Mucosa of rectum (tissue), 2 donors: ENCODE results near the gene LPO.

Experiments
- H3K27ac ChIP-seq, 2 donors: one replicate each; pipeline ENCODE4 v1.7.0; 2013; ENCODE audit warnings: inconsistent platforms in 2 of 2, low read depth in 2 of 2, low read length in 2 of 2
- H3K27me3 ChIP-seq, 2 donors: one replicate each; pipeline ENCODE4 v1.7.0; 2013; ENCODE audit warnings: low read length in 2 of 2; ENCODE audit not compliant: control insufficient read depth in 2 of 2, insufficient read depth in 2 of 2
- H3K36me3 ChIP-seq, 2 donors: one replicate each; pipeline ENCODE4 v1.7.0; 2013; ENCODE audit warnings: low read length in 2 of 2; ENCODE audit not compliant: control insufficient read depth in 2 of 2, insufficient read depth in 2 of 2
- H3K4me1 ChIP-seq, 2 donors: one replicate each; pipeline ENCODE4 v1.7.0; 2013; ENCODE audit warnings: low read length in 2 of 2, mild to moderate bottlenecking in 1 of 2; ENCODE audit not compliant: control insufficient read depth in 2 of 2, insufficient read depth in 2 of 2
- H3K4me3 ChIP-seq, 2 donors: one replicate each; pipeline ENCODE4 v1.7.0; 2013; ENCODE audit warnings: low read length in 2 of 2
- H3K9ac ChIP-seq, 2 donors: one replicate each; pipeline ENCODE4 v1.7.0; 2013; ENCODE audit warnings: low read length in 2 of 2, low read depth in 1 of 2, mild to moderate bottlenecking in 1 of 2
- H3K9me3 ChIP-seq, 2 donors: one replicate each; pipeline ENCODE4 v1.7.0; 2013; ENCODE audit warnings: low read length in 2 of 2; ENCODE audit not compliant: control insufficient read depth in 2 of 2
- donor health status: healthy.
- donor health status: Normal muscosa, but diverticular disease.

The LPO gene

DNA sequence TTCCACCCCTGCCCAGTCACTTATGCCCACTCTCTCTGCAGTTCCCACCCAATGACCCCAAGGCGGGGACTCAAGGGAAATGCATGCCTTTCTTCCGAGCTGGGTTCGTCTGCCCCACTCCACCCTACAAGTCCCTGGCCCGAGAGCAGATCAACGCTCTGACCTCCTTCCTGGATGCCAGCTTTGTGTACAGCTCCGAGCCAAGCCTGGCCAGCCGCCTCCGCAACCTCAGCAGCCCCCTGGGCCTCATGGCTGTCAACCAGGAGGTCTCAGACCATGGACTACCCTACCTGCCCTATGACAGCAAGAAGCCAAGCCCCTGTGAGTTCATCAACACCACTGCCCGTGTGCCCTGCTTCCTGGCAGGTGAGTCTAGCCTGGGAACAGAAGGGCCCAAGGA lies 13.8 kb downstream of the LPO start:
- H3K9ac ChIP-seq, result no peak overlapping the region
- peaks cover 0 to 5% of the 10 kb centered on the region in 2 donors for H3K4me1 ChIP-seq
- no peak overlapping the region for H3K4me3 ChIP-seq
- H3K27ac ChIP-seq, result no peak overlapping the region
- no peaks in the 10 kb centered on the region for H3K36me3 ChIP-seq
- no peaks in the 10 kb centered on the region for H3K9me3 ChIP-seq
- H3K27me3 ChIP-seq, result peaks cover 10 to 17% of the 10 kb centered on the region in 2 donors

GRCh38 chr17:58253082-58253481 lies 14.7 kb downstream of the LPO start:
- H3K4me1 ChIP-seq, result peaks cover 0 to 5% of the 10 kb centered on the region in 2 donors
- no peaks in the 10 kb centered on the region for H3K36me3 ChIP-seq
- no peak overlapping the region for H3K4me3 ChIP-seq
- H3K27ac ChIP-seq, result no peak overlapping the region
- no peaks in the 10 kb centered on the region for H3K9me3 ChIP-seq
- no peak overlapping the region for H3K9ac ChIP-seq
- peaks cover 8 to 17% of the 10 kb centered on the region in 2 donors for H3K27me3 ChIP-seq

- no peaks in the 10 kb centered on the region for H3K4me1 ChIP-seq
- H3K27me3 ChIP-seq, result peaks cover 3 to 9% of the 10 kb centered on the region in 2 donors
- H3K27ac ChIP-seq, result no peak overlapping the region
- no peaks in the 10 kb centered on the region for H3K36me3 ChIP-seq
- no peak overlapping the region for H3K9ac ChIP-seq
- H3K9me3 ChIP-seq, result no peaks in the 10 kb centered on the region
- H3K4me3 ChIP-seq, result no peak overlapping the region
Measured at GRCh38 chr17:58254803-58255202, 16.4 kb downstream of the LPO start.

DNA sequence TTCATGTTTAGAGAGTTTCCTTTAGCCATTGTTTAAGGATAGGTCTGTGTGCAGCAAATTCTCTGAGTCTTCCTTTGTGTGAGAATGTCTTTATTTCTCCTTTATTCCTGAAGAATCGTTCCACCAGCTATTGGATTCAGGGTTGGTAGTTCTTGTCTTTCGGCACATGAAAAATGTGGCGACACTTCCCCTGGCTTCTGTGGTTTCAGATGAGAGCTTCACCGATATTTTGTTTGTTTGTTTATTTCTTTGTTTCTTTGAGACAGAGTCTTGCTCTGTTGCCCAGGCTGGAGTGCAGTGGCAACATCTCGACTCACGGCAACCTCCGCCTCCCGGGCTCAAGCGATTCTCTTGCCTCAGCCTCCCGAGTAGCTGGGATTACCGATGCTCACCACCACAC lies 23.8 kb downstream of the LPO start:
- Histone ChIP-seq H3K9ac (no peak overlapping the region), H3K36me3 (no peaks in the 10 kb centered on the region), H3K9me3 (no peaks in the 10 kb centered on the region), H3K4me1 (no peaks in the 10 kb centered on the region), H3K27ac (no peak overlapping the region), H3K27me3 (peaks cover 12 to 13% of the 10 kb centered on the region in 2 donors), H3K4me3 (no peak overlapping the region)

GRCh38 chr17:58263773-58264172 lies 25.4 kb downstream of the LPO start:
- H3K9ac ChIP-seq, result no peak overlapping the region
- peaks cover 12 to 13% of the 10 kb centered on the region in 2 donors for H3K27me3 ChIP-seq

DNA sequence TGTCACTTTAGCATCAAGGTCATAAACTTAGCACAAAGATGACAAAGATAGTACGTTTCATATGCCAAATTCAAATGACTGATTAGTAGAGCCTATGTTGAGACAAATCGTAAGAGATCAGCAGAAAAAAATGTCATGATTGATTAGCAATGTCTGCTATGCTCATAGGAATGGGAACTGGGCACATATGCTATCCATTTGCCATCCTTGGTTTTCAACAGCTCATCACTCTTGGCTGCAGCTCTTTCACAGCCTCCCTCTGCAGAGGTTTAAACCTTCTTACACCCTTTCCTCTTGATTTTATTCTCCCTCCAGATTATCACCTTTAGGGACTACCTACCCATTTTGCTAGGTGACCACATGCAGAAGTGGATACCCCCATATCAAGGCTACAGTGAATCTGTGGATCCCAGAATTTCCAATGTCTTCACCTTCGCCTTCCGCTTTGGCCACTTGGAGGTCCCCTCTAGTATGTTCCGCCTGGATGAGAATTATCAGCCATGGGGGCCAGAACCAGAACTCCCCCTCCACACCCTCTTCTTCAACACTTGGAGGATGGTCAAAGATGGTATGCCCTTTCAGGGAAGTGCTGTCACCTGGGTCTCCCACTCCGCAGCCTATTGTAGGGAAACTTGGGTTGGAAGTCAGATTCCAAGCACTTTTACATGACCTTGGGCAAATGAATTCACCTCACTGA lies 26.2 kb downstream of the LPO start:
- H3K4me1 ChIP-seq, result no peaks in the 10 kb centered on the region
- no peak overlapping the region for H3K4me3 ChIP-seq
- H3K27me3 ChIP-seq, result peaks cover 12 to 13% of the 10 kb centered on the region in 2 donors
- H3K9me3 ChIP-seq, result no peaks in the 10 kb centered on the region
- H3K27ac ChIP-seq, result no peak overlapping the region
- no peak overlapping the region for H3K9ac ChIP-seq
- no peaks in the 10 kb centered on the region for H3K36me3 ChIP-seq

More at GRCh38 chr17:58263773-58264172, 25.4 kb downstream of the LPO start:
- Histone ChIP-seq H3K4me1 (no peaks in the 10 kb centered on the region), H3K36me3 (no peaks in the 10 kb centered on the region), H3K27ac (no peak overlapping the region), H3K9me3 (no peaks in the 10 kb centered on the region), H3K4me3 (no peak overlapping the region)

DNA sequence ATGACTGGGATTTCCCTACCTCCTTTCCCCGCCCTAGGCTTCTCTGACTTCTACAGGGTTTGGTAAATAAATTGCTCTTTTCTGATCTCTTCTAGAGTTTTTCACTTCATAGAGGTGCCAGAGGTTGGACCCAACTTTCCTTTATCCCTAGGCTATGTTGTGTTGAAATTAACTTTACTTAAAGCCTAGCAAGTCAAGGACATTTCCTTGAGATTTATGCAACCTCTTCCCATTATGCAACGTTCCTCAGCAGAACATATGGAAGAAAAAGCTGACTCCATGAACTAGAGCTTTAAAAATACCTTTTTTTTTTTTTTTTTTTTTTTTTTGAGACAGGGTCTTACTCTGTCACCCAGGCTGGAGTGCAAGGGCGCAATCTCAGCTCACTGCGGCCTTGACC lies 26.9 kb downstream of the LPO start:
- Histone ChIP-seq H3K4me1 (no peaks in the 10 kb centered on the region), H3K27ac (no peak overlapping the region), H3K4me3 (no peak overlapping the region), H3K9me3 (no peaks in the 10 kb centered on the region), H3K9ac (no peak overlapping the region), H3K27me3 (peaks cover 12 to 13% of the 10 kb centered on the region in 2 donors), H3K36me3 (no peaks in the 10 kb centered on the region)

DNA sequence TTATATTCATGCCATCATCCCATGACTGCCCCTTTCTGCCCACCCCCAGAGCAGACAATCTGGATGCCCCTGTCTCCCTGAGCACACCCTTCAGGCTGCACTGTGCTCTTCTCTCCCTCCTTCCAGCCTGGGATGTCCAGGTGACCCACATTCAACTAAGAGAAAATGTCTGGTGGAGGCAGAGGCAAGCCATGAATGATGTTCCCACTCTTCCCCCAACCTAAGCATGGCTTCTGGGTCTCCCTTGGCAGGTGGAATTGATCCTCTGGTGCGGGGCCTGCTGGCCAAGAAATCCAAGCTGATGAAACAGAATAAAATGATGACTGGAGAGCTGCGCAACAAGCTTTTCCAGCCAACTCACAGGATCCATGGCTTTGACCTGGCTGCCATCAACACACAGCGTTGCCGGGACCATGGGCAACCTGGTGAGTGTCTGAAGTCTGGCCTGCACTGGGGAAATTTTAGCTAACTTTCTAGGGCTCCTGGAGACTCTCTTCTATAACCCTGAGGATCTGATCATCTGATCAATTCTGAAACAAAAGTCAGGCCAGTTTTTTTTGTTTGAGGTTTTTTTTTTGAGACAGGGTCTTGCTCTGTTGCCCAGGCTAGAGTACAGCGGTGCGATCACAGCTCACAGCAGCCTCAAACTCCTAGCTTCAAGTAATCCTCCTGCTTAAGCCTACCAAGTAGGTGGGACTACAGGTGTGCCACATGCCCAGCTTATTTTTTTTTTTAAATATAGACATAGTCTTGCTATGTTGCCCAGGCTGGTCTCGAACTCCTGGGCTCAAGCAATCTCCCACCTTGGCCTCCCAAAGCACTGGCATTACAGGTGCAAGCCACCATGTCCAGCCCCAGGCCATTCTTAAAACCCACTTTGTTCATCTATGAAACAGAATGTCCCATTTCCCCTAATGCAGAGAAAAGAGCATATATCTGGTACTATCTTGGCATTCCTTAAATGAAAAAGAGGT lies 27.8 kb downstream of the LPO start:
- H3K4me1 ChIP-seq, result no peaks in the 10 kb centered on the region
- H3K4me3 ChIP-seq, result no peak overlapping the region
- H3K9me3 ChIP-seq, result no peaks in the 10 kb centered on the region
- no peak overlapping the region for H3K9ac ChIP-seq
- no peak overlapping the region for H3K27ac ChIP-seq
- peaks cover 10 to 12% of the 10 kb centered on the region in 2 donors for H3K27me3 ChIP-seq
- no peaks in the 10 kb centered on the region for H3K36me3 ChIP-seq

- Histone ChIP-seq H3K4me1 (no peaks in the 10 kb centered on the region), H3K27ac (no peak overlapping the region), H3K9ac (no peak overlapping the region)
Measured at GRCh38 chr17:58267347-58268324, 29.3 kb downstream of the LPO start.

More at GRCh38 chr17:58267347-58268324, 29.3 kb downstream of the LPO start:
- Histone ChIP-seq H3K4me3 (no peak overlapping the region), H3K36me3 (no peaks in the 10 kb centered on the region), H3K9me3 (no peaks in the 10 kb centered on the region), H3K27me3 (peaks cover 5 to 7% of the 10 kb centered on the region in 2 donors)
